Astrocyte of the spinal cord (primary cell): ENCODE data around the gene LRRC74A.

Experiments used
- DNase-seq: peaks from one replicate; pipeline ENCODE4 v3.0.0; 2011; ENCODE audit warnings: low read depth, low spot score
- H3K4me3 ChIP-seq: 2 replicates; pipeline ENCODE4 v1.5.1; 2011; ENCODE audit warnings: low read depth, mild to moderate bottlenecking, low read length, moderate library complexity
- in situ Hi-C: cut with HindIII; loops from 2 replicates; pipeline ENCODE4 v1.10.0; 2017; ENCODE audit warnings: low sequenced_read_pairs
- TF ChIP-seq, protein P1 (sequence below): IDR thresholded peaks from 2 replicates; pipeline ENCODE4 v1.5.1; 2012; ENCODE audit warnings: low read depth, mild to moderate bottlenecking, low read length, inconsistent platforms

The LRRC74A gene

DNA sequence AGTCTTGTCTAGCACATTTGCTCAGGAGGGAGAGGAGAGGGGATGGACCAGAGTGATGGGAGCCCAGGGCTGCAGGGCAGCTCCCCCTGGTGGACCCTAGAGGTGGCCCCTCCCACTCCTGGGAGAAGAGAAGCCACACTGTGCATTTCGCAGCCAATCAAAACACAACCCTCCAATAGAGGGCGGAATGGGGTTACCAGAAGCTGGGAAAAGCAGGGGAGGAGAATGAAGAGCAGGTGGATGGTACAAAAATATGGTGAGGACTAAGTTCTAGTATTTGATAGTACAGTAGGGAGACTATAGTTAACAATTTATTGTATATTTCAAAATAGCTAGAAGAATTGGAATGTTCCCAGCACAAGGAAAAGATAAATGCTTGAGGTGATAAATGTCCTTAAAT, 41.3 kb upstream of the LRRC74A start:
- TF ChIP-seq, protein P1, sequence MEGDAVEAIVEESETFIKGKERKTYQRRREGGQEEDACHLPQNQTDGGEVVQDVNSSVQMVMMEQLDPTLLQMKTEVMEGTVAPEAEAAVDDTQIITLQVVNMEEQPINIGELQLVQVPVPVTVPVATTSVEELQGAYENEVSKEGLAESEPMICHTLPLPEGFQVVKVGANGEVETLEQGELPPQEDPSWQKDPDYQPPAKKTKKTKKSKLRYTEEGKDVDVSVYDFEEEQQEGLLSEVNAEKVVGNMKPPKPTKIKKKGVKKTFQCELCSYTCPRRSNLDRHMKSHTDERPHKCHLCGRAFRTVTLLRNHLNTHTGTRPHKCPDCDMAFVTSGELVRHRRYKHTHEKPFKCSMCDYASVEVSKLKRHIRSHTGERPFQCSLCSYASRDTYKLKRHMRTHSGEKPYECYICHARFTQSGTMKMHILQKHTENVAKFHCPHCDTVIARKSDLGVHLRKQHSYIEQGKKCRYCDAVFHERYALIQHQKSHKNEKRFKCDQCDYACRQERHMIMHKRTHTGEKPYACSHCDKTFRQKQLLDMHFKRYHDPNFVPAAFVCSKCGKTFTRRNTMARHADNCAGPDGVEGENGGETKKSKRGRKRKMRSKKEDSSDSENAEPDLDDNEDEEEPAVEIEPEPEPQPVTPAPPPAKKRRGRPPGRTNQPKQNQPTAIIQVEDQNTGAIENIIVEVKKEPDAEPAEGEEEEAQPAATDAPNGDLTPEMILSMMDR, result peak; percentile 94
- peak; percentile 78 for DNase-seq
- in situ Hi-C loops, result no loop called here
- H3K4me3 ChIP-seq, result no peak overlapping the region

DNA sequence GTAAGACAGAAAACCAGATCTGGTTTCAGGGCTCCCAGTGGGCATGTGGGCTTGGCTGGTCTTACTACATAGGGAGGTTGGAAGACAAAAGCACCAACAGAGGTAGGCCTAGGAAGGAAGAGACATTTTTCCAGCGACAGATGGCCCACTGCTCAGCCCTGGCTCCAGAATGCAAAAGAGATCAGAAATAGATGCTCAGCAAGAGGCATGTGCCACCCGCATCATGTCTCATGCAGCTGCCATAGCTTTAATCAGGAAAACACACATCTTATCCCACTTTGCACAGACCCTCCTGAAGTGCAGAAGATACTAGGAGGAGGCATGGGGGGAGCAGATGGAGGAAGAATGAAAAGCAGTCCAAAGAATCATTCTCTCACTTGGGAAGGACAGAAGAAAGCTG, 39.6 kb upstream of the LRRC74A start:
- in situ Hi-C loops, result no loop called here
- H3K4me3 ChIP-seq, result no peak overlapping the region
- TF ChIP-seq, protein P1, result no peak
- no peak for DNase-seq

- DNase-seq, result no peak
- TF ChIP-seq, protein P1, result no peak
- H3K4me3 ChIP-seq, result no peak overlapping the region
- in situ Hi-C loops, result no loop called here
These were observed 33.8 kb upstream of the LRRC74A start for GRCh38 chr14:76792422-76792821.

DNA sequence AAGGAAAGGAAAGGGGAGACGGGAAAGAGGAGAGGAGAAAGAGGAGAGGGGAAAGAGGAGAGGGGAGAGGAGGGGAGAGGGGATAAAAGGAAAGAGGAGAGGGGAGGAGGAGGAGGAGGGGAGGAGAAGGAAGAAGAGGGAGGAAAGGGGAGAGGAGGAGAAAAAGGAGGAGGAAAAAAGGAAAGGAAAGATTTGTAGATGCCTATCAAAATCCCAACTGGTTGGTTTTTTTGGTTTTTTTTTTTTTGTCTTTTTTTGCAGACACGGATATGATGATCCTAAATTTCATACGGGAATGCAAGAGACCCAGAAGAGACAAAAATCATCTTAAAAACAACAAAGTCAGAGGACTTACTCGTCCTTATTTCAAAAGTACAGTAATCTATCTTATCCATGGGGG, 32.9 kb upstream of the LRRC74A start:
- in situ Hi-C loops, result no loop called here
- H3K4me3 ChIP-seq, result no peak overlapping the region
- TF ChIP-seq, protein P1, result no peak
- no peak for DNase-seq

DNA sequence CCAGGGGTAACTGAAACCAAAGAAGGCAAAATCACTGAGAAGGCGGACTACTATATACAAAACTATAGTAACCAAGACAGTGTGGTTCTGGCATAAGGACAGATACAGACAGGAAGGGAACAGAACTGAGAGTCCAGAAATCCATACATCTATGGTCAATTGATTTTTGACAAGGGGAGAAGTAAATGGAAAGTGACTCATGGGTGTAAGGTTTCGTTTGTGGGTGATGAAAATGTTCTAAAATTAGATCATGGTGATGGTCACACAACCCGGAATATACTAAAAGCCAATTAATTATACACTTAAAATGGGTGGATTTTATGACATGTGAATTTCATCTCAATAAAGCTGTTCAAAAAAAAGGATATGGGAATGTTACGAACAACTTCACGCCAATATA, 32.3 kb upstream of the LRRC74A start:
- no peak overlapping the region for H3K4me3 ChIP-seq
- in situ Hi-C loops, result no loop called here
- DNase-seq, result no peak
- TF ChIP-seq, protein P1, result no peak

DNA sequence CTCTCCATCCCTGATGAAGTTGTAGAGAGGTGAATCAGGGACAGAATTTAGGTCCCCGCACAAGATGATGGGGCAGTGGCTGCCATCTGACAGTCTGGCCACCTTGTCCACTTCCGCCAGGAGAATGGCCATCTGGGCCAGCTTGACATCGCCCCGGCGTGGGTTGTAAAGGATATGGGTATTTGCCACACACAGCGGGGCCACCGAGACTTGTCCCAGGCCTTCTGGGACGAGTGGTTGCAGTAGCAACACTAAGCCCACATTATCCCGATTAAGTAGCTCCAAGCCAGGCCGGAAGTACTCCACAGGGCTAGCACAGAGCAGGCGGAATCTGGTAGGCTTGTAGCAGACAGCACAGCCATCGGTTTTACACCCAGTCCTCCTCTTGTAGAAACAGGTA, 19.8 kb upstream of the LRRC74A start:
- H3K4me3 ChIP-seq, result no peak overlapping the region
- TF ChIP-seq, protein P1, result no peak
- DNase-seq, result no peak
- in situ Hi-C loops, result no loop called here

DNA sequence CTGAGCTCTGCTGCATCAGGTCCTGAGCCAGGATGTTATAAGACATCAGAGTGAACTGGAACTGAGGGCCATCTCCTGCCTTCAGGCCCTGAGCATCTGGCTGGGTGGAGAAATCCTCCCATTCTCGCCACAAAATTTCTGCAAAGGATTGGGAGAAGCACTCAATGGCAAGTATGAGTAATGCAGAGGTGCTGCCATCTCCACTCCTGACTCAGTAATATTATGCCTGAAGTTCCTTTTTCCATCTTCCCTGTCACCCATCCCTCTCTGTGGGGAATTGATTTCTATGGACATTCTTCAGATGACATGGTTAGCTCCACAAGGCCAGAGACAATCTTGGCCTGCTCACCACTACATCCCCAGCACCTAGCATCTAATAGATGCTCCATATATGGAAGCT, 18.2 kb upstream of the LRRC74A start:
- in situ Hi-C loops, result no loop called here

More for the DNA sequence above, 18.2 kb upstream of the LRRC74A start:
- TF ChIP-seq, protein P1, result no peak
- H3K4me3 ChIP-seq, result no peak overlapping the region
- DNase-seq, result no peak
